ENCODE data around the gene VPS41. TPM values are rescaled to one million over a fixed set of nuclear protein-coding genes. Genes with fewer than 3 reads are reported as not detected.

The VPS41 gene
- polyA plus RNA-seq, 1 experiment: 15.7 TPM

Other genes with a start within 250 kb of the VPS41 start
- not detected in 2 replicates for gene POU6F2, start 68.7 kb upstream of the VPS41 start, polyA plus RNA-seq (2011; rRNA removed)

Data from BJ (cell line).